CD14-positive monocyte (primary cell): ENCODE data around the gene TNN. TPM values are rescaled to one million over a fixed set of nuclear protein-coding genes. Genes with fewer than 3 reads are reported as not detected.

Experiments
- DNase-seq, 3 donors: peaks; one replicate each; pipeline ENCODE4 v3.0.0-alpha.2; 2011 to 2022
- H2AFZ ChIP-seq: 2 replicates; pipeline ENCODE4 v1.6.0; 2012; ENCODE audit warnings: mild to moderate bottlenecking, low read depth, low read length, inconsistent platforms; ENCODE audit not compliant: insufficient read depth, poor library complexity, severe bottlenecking
- H3K27ac ChIP-seq, 2 donors: 1 replicate in 1 of 2; 2 replicates in 1 of 2; pipeline ENCODE4 v1.5.1; 2012 to 2013; ENCODE audit warnings: low read length in 2 of 2, control low read depth in 1 of 2, inconsistent platforms in 1 of 2, low read depth in 1 of 2, mild to moderate bottlenecking in 1 of 2
- H3K27me3 ChIP-seq, 2 donors: one replicate each; pipeline versions ENCODE4 v1.6.0 to v1.6.1; 2011 to 2013; ENCODE audit warnings: low read length in 2 of 2; ENCODE audit not compliant: control insufficient read depth in 2 of 2, insufficient read depth in 2 of 2
- H3K36me3 ChIP-seq, 2 donors: replicated peaks in 1 of 2; 1 replicate in 1 of 2; 2 replicates in 1 of 2; pipeline versions ENCODE4 v1.5.1 to v1.6.1; 2012 to 2013; ENCODE audit warnings: low read length in 2 of 2, control low read depth in 1 of 2, inconsistent platforms in 1 of 2, mild to moderate bottlenecking in 1 of 2; ENCODE audit not compliant: insufficient read depth in 2 of 2, control insufficient read depth in 1 of 2
- H3K4me1 ChIP-seq, 2 donors: 1 replicate in 1 of 2; 2 replicates in 1 of 2; pipeline versions ENCODE4 v1.5.1 to v1.6.1; 2012 to 2013; ENCODE audit warnings: low read length in 2 of 2, control low read depth in 1 of 2, inconsistent platforms in 1 of 2, mild to moderate bottlenecking in 1 of 2, moderate library complexity in 1 of 2; ENCODE audit not compliant: insufficient read depth in 2 of 2, control insufficient read depth in 1 of 2
- H3K4me2 ChIP-seq: replicated peaks from 2 replicates; pipeline ENCODE3; 2012; ENCODE audit warnings: low read length, moderate library complexity, mild to moderate bottlenecking; ENCODE audit not compliant: poor library complexity, severe bottlenecking; ENCODE audit errors: extremely low read depth
- H3K4me3 ChIP-seq, 3 experiments: fragments of 200-600 bp in 1 of 3; sonication (generic) in 1 of 3; replicated peaks in 1 of 3; 1 replicate in 2 of 3; 2 replicates in 1 of 3; pipeline ENCODE4 v1.5.1; 2011 to 2013; ENCODE audit warnings: low read length in 3 of 3, mild to moderate bottlenecking in 3 of 3, control low read depth in 2 of 3, low read depth in 2 of 3, inconsistent platforms in 1 of 3, moderate library complexity in 1 of 3
- H3K79me2 ChIP-seq: 2 replicates; pipeline ENCODE4 v1.6.0; 2012; ENCODE audit warnings: mild to moderate bottlenecking, control low read depth, inconsistent platforms, low read length, moderate library complexity; ENCODE audit not compliant: insufficient read depth
- H3K9ac ChIP-seq: 2 replicates; pipeline ENCODE4 v1.6.0; 2017; ENCODE audit warnings: low read length, mild to moderate bottlenecking; ENCODE audit not compliant: insufficient read depth, poor library complexity, severe bottlenecking
- H3K9me3 ChIP-seq, 2 donors: replicated peaks in 1 of 2; 1 replicate in 1 of 2; 2 replicates in 1 of 2; pipeline versions ENCODE4 v1.5.1 to v1.6.1; 2012 to 2013; ENCODE audit warnings: low read length in 2 of 2, control low read depth in 1 of 2; ENCODE audit not compliant: control insufficient read depth in 1 of 2, insufficient read depth in 1 of 2
- H4K20me1 ChIP-seq: 2 replicates; pipeline ENCODE4 v1.6.0; 2012; ENCODE audit warnings: mild to moderate bottlenecking, low read length, control low read depth, moderate library complexity; ENCODE audit not compliant: insufficient read depth
- H3K27ac Mint-ChIP-seq, 7 donors: one replicate each; pipeline ENCODE4 v1.8.0; 2020; ENCODE audit warnings: mild to moderate bottlenecking in 7 of 7, mixed read lengths in 7 of 7, moderate library complexity in 6 of 7, inconsistent platforms in 2 of 7
- H3K27me3 Mint-ChIP-seq, 3 donors: one replicate each; pipeline ENCODE4 v1.8.0; 2021 to 2022; ENCODE audit warnings: low read depth in 3 of 3, mild to moderate bottlenecking in 3 of 3, mixed read lengths in 3 of 3, moderate library complexity in 3 of 3, inconsistent platforms in 1 of 3
- H3K36me3 Mint-ChIP-seq, 2 donors: one replicate each; pipeline ENCODE4 v1.8.0; 2020; ENCODE audit warnings: mixed read lengths in 2 of 2, inconsistent platforms in 1 of 2, mild to moderate bottlenecking in 1 of 2
- H3K4me1 Mint-ChIP-seq: one replicate; pipeline ENCODE4 v1.8.0; 2020; ENCODE audit warnings: mild to moderate bottlenecking, mixed read lengths
- H3K4me3 Mint-ChIP-seq, 2 donors: one replicate each; pipeline ENCODE4 v1.8.0; 2020; ENCODE audit warnings: mild to moderate bottlenecking in 2 of 2, mixed read lengths in 2 of 2, moderate library complexity in 1 of 2
- H3K9me3 Mint-ChIP-seq, 7 donors: one replicate each; pipeline ENCODE4 v1.8.0; 2020 to 2022; ENCODE audit warnings: mixed read lengths in 7 of 7, mild to moderate bottlenecking in 6 of 7, moderate library complexity in 6 of 7, inconsistent platforms in 2 of 7
- WGBS: methylation state at CpG from one replicate; pipeline ENCODE4 v1.1.5; 2013; ENCODE audit warnings: missing lambda C conversion rate; ENCODE audit not compliant: insufficient coverage; 5-methylcytosine and 5-hydroxymethylcytosine counted together
- intact Hi-C, 2 donors: fragments of 100-400 bp; cut with micrococcal nuclease; formaldehyde crosslinking; loops; one replicate each; pipeline versions ENCODE4 v1.15.0 to v1.15.1; 2023
- polyA plus RNA-seq, 3 donors: library from polyadenylated mRNA; depleted of rRNA in 1 of 3; unstranded in 2 of 3; stranded (reverse) in 1 of 3; fragments of 300-500 nt in 2 of 3; fragments of >200 nt in 1 of 3; fragmentation: Illumina TruSeq in 2 of 3; gene quantifications; 1 replicate in 2 of 3; 2 replicates in 1 of 3; pipeline ENCODE4 v1.2.3, GENCODE V29; 2012 to 2021
- TF ChIP-seq, protein P1 (sequence below): fragments of 200-600 bp; IDR thresholded peaks from one replicate; pipeline ENCODE4 v1.8.0; 2022; ENCODE audit warnings: antibody characterized with exemption, mild to moderate bottlenecking

TNN gene
- polyA plus RNA-seq, 3 donors, result not detected

DNA sequence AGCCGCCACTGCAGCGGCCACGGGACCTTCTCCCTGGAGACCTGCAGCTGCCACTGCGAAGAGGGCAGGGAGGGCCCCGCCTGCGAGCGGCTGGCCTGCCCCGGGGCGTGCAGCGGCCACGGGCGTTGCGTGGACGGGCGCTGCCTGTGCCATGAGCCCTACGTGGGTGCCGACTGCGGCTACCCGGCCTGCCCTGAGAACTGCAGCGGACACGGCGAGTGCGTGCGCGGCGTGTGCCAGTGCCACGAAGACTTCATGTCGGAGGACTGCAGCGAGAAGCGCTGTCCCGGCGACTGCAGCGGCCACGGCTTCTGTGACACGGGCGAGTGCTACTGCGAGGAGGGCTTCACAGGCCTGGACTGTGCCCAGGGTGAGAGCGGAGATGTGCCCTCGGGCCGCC lies 11.7 kb downstream of the TNN start:
- Histone ChIP-seq H3K4me3 (no peak overlapping the region), H3K27me3 (no peaks in the 10 kb centered on the region), H4K20me1 (no peaks in the 10 kb centered on the region), H2AFZ (no peak overlapping the region), H3K36me3 (no peaks in the 10 kb centered on the region), H3K9ac (no peak overlapping the region), H3K4me2 (no peak overlapping the region), H3K4me1 (no peaks in the 10 kb centered on the region), H3K79me2 (no peaks in the 10 kb centered on the region), H3K9me3 (no peaks in the 10 kb centered on the region), H3K27ac (no peak overlapping the region)
- Mint-ChIP-seq H3K27me3 (peaks cover 0 to 3% (median 2%) of the 10 kb centered on the region in 3 donors), H3K4me3 (no peak overlapping the region), H3K27ac (no peak overlapping the region), H3K9me3 (peaks cover 0 to 1% (median 0%) of the 10 kb centered on the region in 7 donors), H3K36me3 (no peaks in the 10 kb centered on the region), H3K4me1 (peaks cover 15% of the 10 kb centered on the region)
- intact Hi-C loops, result no loop called here
- WGBS, result 98% methylated on average over 37 of the region's 40 CpGs
- TF ChIP-seq, protein P1, sequence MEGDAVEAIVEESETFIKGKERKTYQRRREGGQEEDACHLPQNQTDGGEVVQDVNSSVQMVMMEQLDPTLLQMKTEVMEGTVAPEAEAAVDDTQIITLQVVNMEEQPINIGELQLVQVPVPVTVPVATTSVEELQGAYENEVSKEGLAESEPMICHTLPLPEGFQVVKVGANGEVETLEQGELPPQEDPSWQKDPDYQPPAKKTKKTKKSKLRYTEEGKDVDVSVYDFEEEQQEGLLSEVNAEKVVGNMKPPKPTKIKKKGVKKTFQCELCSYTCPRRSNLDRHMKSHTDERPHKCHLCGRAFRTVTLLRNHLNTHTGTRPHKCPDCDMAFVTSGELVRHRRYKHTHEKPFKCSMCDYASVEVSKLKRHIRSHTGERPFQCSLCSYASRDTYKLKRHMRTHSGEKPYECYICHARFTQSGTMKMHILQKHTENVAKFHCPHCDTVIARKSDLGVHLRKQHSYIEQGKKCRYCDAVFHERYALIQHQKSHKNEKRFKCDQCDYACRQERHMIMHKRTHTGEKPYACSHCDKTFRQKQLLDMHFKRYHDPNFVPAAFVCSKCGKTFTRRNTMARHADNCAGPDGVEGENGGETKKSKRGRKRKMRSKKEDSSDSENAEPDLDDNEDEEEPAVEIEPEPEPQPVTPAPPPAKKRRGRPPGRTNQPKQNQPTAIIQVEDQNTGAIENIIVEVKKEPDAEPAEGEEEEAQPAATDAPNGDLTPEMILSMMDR, result no peak
- no peak for DNase-seq

DNA sequence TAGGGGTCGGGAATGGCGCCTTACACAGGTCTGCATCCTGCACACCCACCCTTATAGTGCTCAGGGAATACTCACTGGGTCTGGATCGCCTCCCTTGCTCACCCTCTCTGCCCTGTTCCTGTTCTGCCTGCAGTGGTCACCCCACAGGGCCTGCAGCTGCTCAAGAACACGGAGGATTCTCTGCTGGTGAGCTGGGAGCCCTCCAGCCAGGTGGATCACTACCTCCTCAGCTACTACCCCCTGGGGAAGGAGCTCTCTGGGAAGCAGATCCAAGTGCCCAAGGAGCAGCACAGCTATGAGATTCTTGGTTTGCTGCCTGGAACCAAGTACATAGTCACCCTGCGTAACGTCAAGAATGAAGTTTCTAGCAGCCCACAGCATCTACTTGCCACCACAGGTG lies 12.4 kb downstream of the TNN start:
- H3K27me3 ChIP-seq, result no peaks in the 10 kb centered on the region
- Mint-ChIP-seq H3K4me1 (peaks cover 14% of the 10 kb centered on the region), H3K27me3 (peaks cover 0 to 3% (median 2%) of the 10 kb centered on the region in 3 donors), H3K27ac (no peak overlapping the region), H3K9me3 (peaks cover 0 to 1% (median 0%) of the 10 kb centered on the region in 7 donors), H3K36me3 (no peaks in the 10 kb centered on the region), H3K4me3 (no peak overlapping the region)
- H3K4me1 ChIP-seq, result no peaks in the 10 kb centered on the region
- H3K36me3 ChIP-seq, result no peaks in the 10 kb centered on the region
- no peak overlapping the region for H3K4me2 ChIP-seq
- H4K20me1 ChIP-seq, result no peaks in the 10 kb centered on the region
- 97% methylated on average over 5 of the region's 6 CpGs for WGBS
- no peaks in the 10 kb centered on the region for H3K79me2 ChIP-seq
- H2AFZ ChIP-seq, result no peak overlapping the region
- no peak overlapping the region for H3K27ac ChIP-seq
- intact Hi-C loops, result no loop called here
- TF ChIP-seq, protein P1, result no peak
- DNase-seq, result no peak
- no peak overlapping the region for H3K4me3 ChIP-seq
- no peak overlapping the region for H3K9ac ChIP-seq
- H3K9me3 ChIP-seq, result no peaks in the 10 kb centered on the region
